Measurements from ENCODE around the gene IDH2. TPM values are rescaled to one million over a fixed set of nuclear protein-coding genes. Genes with fewer than 3 reads are reported as not detected.

The IDH2 gene
- total and polyA plus RNA-seq, 2 of the 13 experiments (the other 11 are each of a cell fraction or from before 2014, with no cell fraction given) = 121 to 145 TPM

GRCh38 chr15:90053685-90054466 is 48.4 kb downstream of the IDH2 start:
- TF ChIP-seq RFX1 (IDR thresholded peaks at IDR 0.05) = 0 out of 2 replicates have a peak, but pooled peaks have one; percentile 11
- TF ChIP-seq KAT8 (CRISPR knock-in tag; IDR thresholded peaks at IDR 0.05) = no peak
- 0 out of 2 replicates have a peak, but pooled peaks have one; percentile 23 for TF ChIP-seq ZFP91 (CRISPR knock-in tag; IDR thresholded peaks at IDR 0.05; ENCODE audit: borderline replicate concordance)
- Histone ChIP-seq H3K4me1 (ENCODE audit: insufficient read depth, low read length) (peaks cover 35% of the 10 kb centered on the region), H3K36me3 (replicated peaks in 1 of 2; ENCODE audit: control insufficient read depth in 1 of 2, insufficient read depth in 2 of 2, low read length in 2 of 2) (no peaks in the 10 kb centered on the region), H3K9me3 (ENCODE audit: low read length) (no peaks in the 10 kb centered on the region), H2AFZ (ENCODE audit: low read length) (no peak overlapping the region), H3K79me2 (ENCODE audit: insufficient read depth, low read length) (no peaks in the 10 kb centered on the region), H3K27ac (ENCODE audit: extremely low read length, insufficient read depth, low read length) (no peak overlapping the region), H3K4me3 (replicated peaks in 1 of 3; ENCODE audit: insufficient read depth in 1 of 3, low read depth in 2 of 3, low read length in 3 of 3) (no peak overlapping the region), H3K4me2 (ENCODE audit: low read depth, low read length) (peak overlapping the region; percentile 40; the same call in 1 of the 2 replicates), H3K9ac (ENCODE audit: insufficient read depth, low read depth, low read length) (no peak overlapping the region), H3K27me3 (ENCODE audit: control insufficient read depth in 1 of 2, insufficient read depth in 2 of 2, low read length in 2 of 2) (no peaks in the 10 kb centered on the region), H4K20me1 (ENCODE audit: insufficient read depth, low read length) (peaks cover 13% of the 10 kb centered on the region)
- intact Hi-C loops (cut with micrococcal nuclease; ENCODE audit: unreplicated experiment) = loop anchor here (1.0 kb wide), 2 partner anchors 16 to 51 kb away; no protein-coding TSS in a partner anchor
- WGBS (ENCODE audit: low lambda C conversion rate) = 81% methylated on average over 14 of the region's 14 CpGs
- no peak; the same call in 2 of the 3 replicates for ATAC-seq
- no peak for FAIRE-seq
- CTCF ChIA-PET (ENCODE audit: low intra/inter-chr PET ratio, low total read pairs) = no interaction called here
- in situ Hi-C loops (cut with HindIII; ENCODE audit: extremely low pct_ligation_motif_present, low pct_unique_long_range_greater_than_20kb) = loop anchor here (5.0 kb wide), 1 partner anchor 52 kb away; the partner anchor contains the start of gene ZNF710
- no TSS peak for BruUV-seq (replicated peaks)
- no peak for DNase-seq (ENCODE audit: low spot score)
- POLR2A ChIA-PET = interaction anchor here (0.9 to 2.9 kb wide), 8 partner anchors 8 to 141 kb away, joined by 3 to 36 read pairs (median 4); partner anchors contain the start of genes ARPIN and ZNF710

GRCh38 chr15:90051874-90052273 is 50.4 kb downstream of the IDH2 start:
- Histone ChIP-seq H3K4me1 (ENCODE audit: insufficient read depth, low read length) (peaks cover 33% of the 10 kb centered on the region), H3K4me2 (ENCODE audit: low read depth, low read length) (no peak overlapping the region), H3K36me3 (replicated peaks in 1 of 2; ENCODE audit: control insufficient read depth in 1 of 2, insufficient read depth in 2 of 2, low read length in 2 of 2) (no peaks in the 10 kb centered on the region), H3K27ac (ENCODE audit: extremely low read length, insufficient read depth, low read length) (no peak overlapping the region), H2AFZ (ENCODE audit: low read length) (no peak overlapping the region), H3K27me3 (ENCODE audit: control insufficient read depth in 1 of 2, insufficient read depth in 2 of 2, low read length in 2 of 2) (no peaks in the 10 kb centered on the region), H3K9ac (ENCODE audit: insufficient read depth, low read depth, low read length) (no peak overlapping the region), H3K9me3 (ENCODE audit: low read length) (no peaks in the 10 kb centered on the region), H3K4me3 (replicated peaks in 1 of 3; ENCODE audit: insufficient read depth in 1 of 3, low read depth in 2 of 3, low read length in 3 of 3) (no peak overlapping the region), H4K20me1 (ENCODE audit: insufficient read depth, low read length) (peaks cover 13% of the 10 kb centered on the region), H3K79me2 (ENCODE audit: insufficient read depth, low read length) (peaks cover 3% of the 10 kb centered on the region)
- no peak for FAIRE-seq
- CTCF ChIA-PET (ENCODE audit: low intra/inter-chr PET ratio, low total read pairs) = no interaction called here
- ATAC-seq = no peak
- POLR2A ChIA-PET = no interaction called here
- no peak for DNase-seq (ENCODE audit: low spot score)
- BruUV-seq (replicated peaks) = no TSS peak
- in situ Hi-C loops (cut with HindIII; ENCODE audit: extremely low pct_ligation_motif_present, low pct_unique_long_range_greater_than_20kb) = loop anchor here (5.0 kb wide), 1 partner anchor 50 kb away; the partner anchor contains the start of gene ZNF710
- intact Hi-C loops (cut with micrococcal nuclease; ENCODE audit: unreplicated experiment) = no loop called here
- 97% methylated on average over 5 of the region's 5 CpGs for WGBS (ENCODE audit: low lambda C conversion rate)
- TF ChIP-seq ZNF337 (CRISPR knock-in tag; IDR thresholded peaks at IDR 0.05; ENCODE audit: borderline replicate concordance, low read depth) (no peak), SP4 (CRISPR knock-in tag; IDR thresholded peaks at IDR 0.05) (no peak), ZNF670 (CRISPR knock-in tag; IDR thresholded peaks at IDR 0.05; ENCODE audit: borderline replicate concordance) (no peak), NFKB2 (CRISPR knock-in tag; IDR thresholded peaks at IDR 0.05; ENCODE audit: borderline replicate concordance) (no peak), BRCA1 (CRISPR knock-in tag; IDR thresholded peaks at IDR 0.05) (no peak), ZNF235 (CRISPR knock-in tag; IDR thresholded peaks at IDR 0.05; ENCODE audit: borderline replicate concordance) (no peak), CHD2 (IDR thresholded peaks at IDR 0.05; ENCODE audit: low read depth, low read length) (no peak), TERF1 (CRISPR knock-in tag; IDR thresholded peaks at IDR 0.05) (no peak), AGO2 (optimal IDR thresholded peaks at IDR 0.05; ENCODE audit: low read depth, low read length) (no peak), AGO1 (IDR thresholded peaks at IDR 0.05; ENCODE audit: low read depth, low read length, poor library complexity, severe bottlenecking) (no peak), ZNF83 (CRISPR knock-in tag; IDR thresholded peaks at IDR 0.05; ENCODE audit: borderline replicate concordance) (no peak), ZBTB1 (CRISPR knock-in tag; IDR thresholded peaks at IDR 0.05; ENCODE audit: borderline replicate concordance) (no peak)
